ENCODE data around the gene TRAF2.

- TF ChIP-seq CHD1 (IDR thresholded peaks at IDR 0.05; ENCODE audit: low read depth, low read length) (no peak), SMC3 (IDR thresholded peaks at IDR 0.05; ENCODE audit: low read depth, low read length) (no peak), FOS (IDR thresholded peaks at IDR 0.05; ENCODE audit: low read depth, low read length) (no peak), POLR2A (IDR thresholded peaks at IDR 0.05; ENCODE audit: low read depth, low read length) (no peak), RCOR1 (IDR thresholded peaks at IDR 0.05; ENCODE audit: insufficient replicate concordance, low read length) (no peak), CEBPB (IDR thresholded peaks at IDR 0.05; ENCODE audit: low read depth, low read length) (no peak), RAD21 (IDR thresholded peaks at IDR 0.05; ENCODE audit: low read length) (no peak), BHLHE40 (IDR thresholded peaks at IDR 0.05; ENCODE audit: low read depth, low read length) (no peak), MXI1 (IDR thresholded peaks at IDR 0.05; ENCODE audit: borderline replicate concordance, low read depth, low read length) (no peak), MAZ (IDR thresholded peaks at IDR 0.05; ENCODE audit: borderline replicate concordance, low read depth, low read length) (no peak), ELK1 (IDR thresholded peaks at IDR 0.05; ENCODE audit: borderline replicate concordance, low read depth, low read length) (no peak), MAFK (IDR thresholded peaks at IDR 0.05; ENCODE audit: low read depth, low read length) (no peak)
- TF ChIP-seq, protein P1, sequence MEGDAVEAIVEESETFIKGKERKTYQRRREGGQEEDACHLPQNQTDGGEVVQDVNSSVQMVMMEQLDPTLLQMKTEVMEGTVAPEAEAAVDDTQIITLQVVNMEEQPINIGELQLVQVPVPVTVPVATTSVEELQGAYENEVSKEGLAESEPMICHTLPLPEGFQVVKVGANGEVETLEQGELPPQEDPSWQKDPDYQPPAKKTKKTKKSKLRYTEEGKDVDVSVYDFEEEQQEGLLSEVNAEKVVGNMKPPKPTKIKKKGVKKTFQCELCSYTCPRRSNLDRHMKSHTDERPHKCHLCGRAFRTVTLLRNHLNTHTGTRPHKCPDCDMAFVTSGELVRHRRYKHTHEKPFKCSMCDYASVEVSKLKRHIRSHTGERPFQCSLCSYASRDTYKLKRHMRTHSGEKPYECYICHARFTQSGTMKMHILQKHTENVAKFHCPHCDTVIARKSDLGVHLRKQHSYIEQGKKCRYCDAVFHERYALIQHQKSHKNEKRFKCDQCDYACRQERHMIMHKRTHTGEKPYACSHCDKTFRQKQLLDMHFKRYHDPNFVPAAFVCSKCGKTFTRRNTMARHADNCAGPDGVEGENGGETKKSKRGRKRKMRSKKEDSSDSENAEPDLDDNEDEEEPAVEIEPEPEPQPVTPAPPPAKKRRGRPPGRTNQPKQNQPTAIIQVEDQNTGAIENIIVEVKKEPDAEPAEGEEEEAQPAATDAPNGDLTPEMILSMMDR (conservative IDR thresholded peaks at IDR 0.05; ENCODE audit: low read depth, low read length), result no peak
- TF ChIP-seq, protein P2, sequence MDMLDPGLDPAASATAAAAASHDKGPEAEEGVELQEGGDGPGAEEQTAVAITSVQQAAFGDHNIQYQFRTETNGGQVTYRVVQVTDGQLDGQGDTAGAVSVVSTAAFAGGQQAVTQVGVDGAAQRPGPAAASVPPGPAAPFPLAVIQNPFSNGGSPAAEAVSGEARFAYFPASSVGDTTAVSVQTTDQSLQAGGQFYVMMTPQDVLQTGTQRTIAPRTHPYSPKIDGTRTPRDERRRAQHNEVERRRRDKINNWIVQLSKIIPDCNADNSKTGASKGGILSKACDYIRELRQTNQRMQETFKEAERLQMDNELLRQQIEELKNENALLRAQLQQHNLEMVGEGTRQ (IDR thresholded peaks at IDR 0.05; ENCODE audit: low read depth, low read length), result no peak
Observed at GRCh38 chr9:136896027-136896426, 9.7 kb downstream of the TRAF2 start.
